Endometrial microvascular endothelial cells (primary cell): ENCODE data around the gene SULT4A1. TPM values are rescaled to one million over a fixed set of nuclear protein-coding genes. Genes with fewer than 3 reads are reported as not detected.

Experiments used
- in situ Hi-C: cut with HindIII; loops from 2 replicates; pipeline ENCODE4 v1.10.0; 2017; ENCODE audit warnings: low sequenced_read_pairs, low pct_unique_long_range_greater_than_20kb; ENCODE audit errors: inconsistent ontology term
- total RNA-seq: library from RNA; depleted of rRNA; stranded (reverse); fragments of >200 nt; gene quantifications from one replicate; pipeline ENCODE4 v1.2.3, GENCODE V29; 2015; ENCODE audit errors: inconsistent ontology term

Gene SULT4A1
- total RNA-seq, 1 donor from 2014 or later: not detected

DNA sequence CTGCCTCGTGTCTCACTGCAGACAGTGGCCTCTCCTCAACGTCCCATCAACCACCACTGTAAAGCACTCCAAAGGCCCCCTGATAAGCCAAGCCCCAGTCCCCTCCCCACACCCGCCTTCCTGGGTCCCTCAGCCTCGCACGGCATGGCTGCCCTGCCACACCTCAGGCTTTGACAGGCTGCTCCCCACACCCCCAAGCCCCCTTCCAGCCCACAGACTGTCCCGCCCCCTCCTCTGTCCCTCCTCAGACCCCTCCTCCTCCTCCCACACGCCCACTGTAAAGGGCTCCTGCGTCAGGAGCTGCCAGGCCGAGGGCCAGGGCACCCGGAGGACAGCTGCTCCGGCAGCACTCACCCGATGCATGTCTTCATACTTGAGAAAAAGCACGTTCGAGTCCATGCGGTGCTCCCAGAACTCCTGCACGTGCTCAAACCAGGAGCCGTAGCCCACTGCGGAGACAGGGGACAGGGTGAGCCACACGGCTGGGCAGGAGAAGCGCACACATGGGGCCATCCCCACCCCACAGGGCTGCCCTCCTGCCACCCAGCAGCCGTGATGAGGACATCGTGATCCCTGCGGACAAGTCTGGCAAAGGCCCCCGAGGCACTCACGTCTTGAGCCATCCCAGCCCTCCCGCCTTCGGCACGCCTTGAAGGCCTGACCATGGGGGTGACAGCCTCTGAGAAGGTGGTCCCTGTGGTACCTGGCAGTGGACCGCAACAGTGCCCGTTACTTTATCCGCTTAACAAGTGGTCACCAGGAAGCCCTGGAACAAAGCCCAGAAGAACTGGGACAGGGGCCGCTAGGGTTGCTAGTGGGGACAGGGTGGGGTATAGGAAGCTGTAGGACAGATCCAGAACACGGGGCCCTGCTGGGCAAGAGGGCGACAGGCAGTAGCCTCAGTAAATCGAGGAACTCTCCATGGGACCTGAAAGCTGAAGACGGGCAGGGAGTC lies 28.8 kb downstream of the SULT4A1 start:
- in situ Hi-C loops: no loop called here

DNA sequence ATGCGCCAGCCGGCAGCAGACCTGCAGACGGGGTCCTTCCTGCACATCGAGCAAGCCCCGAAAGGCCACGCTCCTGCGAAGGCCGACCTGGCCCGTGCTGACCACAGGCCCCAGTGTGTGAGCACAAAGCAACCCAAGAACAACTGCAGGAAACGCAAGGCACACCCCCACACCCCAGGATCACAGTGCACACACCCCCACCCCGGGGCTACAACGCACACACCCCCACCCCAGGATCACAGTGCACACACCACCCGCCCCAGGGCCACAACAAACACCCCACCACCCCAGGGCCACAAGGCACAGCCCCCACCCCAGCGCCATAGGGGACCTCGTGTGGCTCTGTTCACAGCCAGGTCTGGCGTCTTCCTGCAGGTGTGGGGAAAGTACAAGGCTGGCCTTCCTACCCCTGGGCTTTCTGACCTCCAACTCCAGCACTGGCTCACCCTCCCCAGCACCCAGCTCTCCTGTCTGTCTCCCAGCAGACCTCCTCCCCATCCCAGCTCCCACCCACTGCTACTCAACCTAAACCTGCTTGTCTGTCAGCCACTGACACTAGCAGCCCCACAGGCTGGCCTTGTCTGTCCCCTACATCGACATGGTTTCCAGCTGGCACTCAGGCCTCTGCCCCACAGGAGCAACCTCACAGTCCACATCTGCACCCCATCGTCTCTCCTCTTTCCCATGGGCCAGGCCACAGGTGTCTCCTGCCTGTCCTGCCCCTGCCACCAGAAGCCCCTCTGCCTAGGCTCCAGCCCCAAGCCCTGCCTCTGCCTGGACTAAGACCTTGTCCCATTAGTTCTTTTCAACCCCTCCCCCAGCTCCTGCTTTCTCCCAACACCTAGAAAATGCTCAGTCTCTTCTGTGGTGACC lies 29.7 kb downstream of the SULT4A1 start:
- in situ Hi-C loops: no loop called here

- in situ Hi-C loops: no loop called here
Measured at GRCh38 chr22:43831561-43832392, 30.5 kb downstream of the SULT4A1 start.

DNA sequence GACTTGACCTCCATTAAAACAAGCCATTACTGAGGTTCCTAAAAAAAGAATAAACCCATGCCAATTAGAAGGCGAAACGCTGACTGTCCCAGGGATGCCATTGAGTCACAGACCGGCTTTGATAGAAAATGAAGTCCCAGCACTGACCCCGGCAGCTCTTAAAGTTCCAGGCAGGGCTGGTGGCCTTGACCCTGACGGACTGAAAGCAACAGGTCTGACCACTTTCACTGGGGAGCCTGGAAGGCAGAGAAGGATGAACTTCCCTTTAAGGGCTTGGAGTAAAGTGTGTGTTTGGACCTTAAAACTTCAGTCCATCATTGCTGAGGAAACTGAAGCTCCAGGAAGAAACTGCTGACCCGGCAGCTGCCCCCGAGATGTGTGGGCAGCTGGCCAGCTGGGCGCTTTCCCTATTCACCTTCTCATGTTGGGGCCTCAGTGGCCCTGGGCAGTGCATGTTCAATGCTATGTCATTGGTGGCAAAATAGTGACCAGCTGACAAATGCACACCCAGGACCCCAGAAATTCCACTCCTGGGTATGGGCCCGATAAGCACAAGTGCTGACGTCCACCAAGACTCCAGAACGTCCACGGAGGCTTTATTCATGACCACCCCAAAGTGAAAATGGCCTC lies 31.3 kb downstream of the SULT4A1 start:
- in situ Hi-C loops: no loop called here

DNA sequence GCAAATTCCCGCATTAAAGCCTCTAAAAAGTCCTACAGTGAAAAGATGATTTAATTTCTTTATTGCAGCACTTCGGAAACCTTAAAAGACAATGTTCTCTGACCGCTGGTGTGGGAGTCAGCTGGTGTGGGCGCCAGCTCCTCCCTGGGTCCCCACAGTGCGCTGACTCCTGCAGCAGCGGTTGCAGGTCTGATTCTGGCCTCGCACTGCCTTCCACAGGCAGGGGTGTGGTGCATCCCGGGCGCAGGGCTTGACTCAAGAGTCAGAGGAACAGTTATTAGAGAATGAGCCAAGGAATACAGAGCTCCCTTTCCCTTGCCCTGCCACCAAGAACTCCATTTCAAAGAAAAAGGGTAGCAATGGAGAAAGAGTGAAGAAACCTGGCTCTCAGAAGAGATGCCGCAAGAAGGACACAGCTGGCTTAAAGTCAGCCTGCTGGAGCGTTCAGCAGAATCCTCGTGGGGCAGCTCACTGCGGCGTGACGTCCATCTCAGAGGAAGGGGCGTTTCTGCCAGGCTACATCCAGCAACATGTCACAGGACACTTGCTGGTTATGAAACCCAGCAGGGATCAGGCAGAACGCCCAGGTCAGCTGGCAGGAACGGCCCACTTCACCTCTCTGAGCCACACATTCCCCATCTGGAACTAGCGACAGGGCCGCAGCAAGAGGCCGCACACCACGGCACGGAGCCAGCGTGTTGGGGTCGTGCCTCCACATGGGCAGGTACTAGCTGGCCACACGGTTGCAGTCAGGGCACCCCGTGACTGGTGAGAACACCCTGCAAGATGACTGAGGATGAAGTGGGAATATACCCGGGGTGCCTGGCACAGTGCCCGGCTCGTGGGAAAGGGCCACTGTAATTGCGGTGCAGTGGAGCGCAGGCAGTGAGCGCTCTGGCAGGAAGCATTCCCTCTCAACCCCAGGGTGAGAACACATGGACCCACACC lies 32.1 kb downstream of the SULT4A1 start:
- in situ Hi-C loops: no loop called here

GRCh38 chr22:43828998-43829782 lies 33.1 kb downstream of the SULT4A1 start:
- in situ Hi-C loops: no loop called here

- in situ Hi-C loops: no loop called here
Measured at GRCh38 chr22:43828725-43828997, 33.7 kb downstream of the SULT4A1 start.

- in situ Hi-C loops: no loop called here
Measured at GRCh38 chr22:43827926-43828724, 34.2 kb downstream of the SULT4A1 start.

GRCh38 chr22:43827003-43827735 lies 35.1 kb downstream of the SULT4A1 start:
- in situ Hi-C loops: no loop called here

GRCh38 chr22:43826142-43827002 lies 35.9 kb downstream of the SULT4A1 start:
- in situ Hi-C loops: no loop called here

DNA sequence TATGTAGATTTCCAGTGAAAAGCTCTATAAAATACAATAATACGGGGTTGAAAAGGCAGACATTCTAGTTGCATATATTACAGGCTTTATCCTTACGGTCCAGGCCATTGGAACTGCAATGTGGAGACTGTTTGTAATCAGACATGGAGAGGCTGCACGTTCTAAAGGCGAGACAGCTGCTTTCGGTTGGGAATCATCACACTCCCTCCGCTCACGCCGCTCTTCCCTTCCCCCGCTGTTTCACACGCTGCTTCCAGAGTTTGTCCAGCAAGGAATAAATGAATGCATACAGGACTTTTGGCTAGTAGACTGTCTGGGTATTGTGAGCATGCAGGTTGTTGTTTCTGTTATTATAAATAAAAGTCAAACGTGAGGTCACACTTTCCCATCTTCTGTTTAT lies 36.7 kb downstream of the SULT4A1 start:
- in situ Hi-C loops: no loop called here

- in situ Hi-C loops: no loop called here
Measured at GRCh38 chr22:43824724-43825420, 37.4 kb downstream of the SULT4A1 start.

GRCh38 chr22:43823911-43824665 lies 38.2 kb downstream of the SULT4A1 start:
- in situ Hi-C loops: no loop called here
